Measurements from ENCODE around the gene RAB25.
A peak's percentile ranks its signal among the peaks of the same experiment; 100 is the strongest.

The RAB25 gene

DNA sequence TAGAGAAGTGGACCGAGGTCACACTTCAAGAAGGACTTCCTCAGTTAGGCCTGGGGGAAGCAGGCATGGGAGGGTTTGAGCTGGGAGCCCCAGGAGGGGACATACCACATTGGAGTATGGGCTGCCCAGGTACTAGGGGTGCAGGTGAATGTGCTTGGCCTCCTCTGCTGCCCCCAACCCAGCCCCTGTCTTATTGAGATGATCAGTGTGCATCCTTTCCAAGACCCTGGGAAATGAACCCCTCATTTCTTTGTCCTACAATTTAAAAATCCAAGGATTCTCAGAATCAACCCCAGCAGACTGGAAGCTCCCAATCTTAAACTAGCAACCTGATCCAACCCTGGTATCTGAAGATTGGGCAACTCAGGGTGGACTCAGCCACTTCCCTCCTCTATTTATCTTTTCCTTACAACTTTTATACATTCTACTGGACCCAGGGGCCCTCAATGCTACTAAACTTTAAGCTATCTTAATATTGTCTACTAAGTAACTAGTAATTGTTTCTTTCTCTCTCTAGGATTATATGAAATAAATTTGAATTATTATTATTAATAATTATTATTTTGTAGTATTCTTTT lies 12.2 kb downstream of the RAB25 start:
- H3K4me1 ChIP-seq (ENCODE audit: control insufficient read depth, insufficient read depth, low read length), result no peaks in the 10 kb centered on the region
- H3K36me3 ChIP-seq (ENCODE audit: insufficient read depth, low read length), result peaks cover 11% of the 10 kb centered on the region
- H3K9me3 ChIP-seq (replicated peaks; ENCODE audit: low read length), result no peaks in the 10 kb centered on the region
- no peak overlapping the region for H3K4me2 ChIP-seq (ENCODE audit: low read length)
- H3K27me3 ChIP-seq (ENCODE audit: control insufficient read depth, insufficient read depth, low read length), result no peaks in the 10 kb centered on the region
- H3K4me3 ChIP-seq (ENCODE audit: low read length), result no peak overlapping the region
- no peak overlapping the region for H3K9ac ChIP-seq (ENCODE audit: low read depth, low read length)

DNA sequence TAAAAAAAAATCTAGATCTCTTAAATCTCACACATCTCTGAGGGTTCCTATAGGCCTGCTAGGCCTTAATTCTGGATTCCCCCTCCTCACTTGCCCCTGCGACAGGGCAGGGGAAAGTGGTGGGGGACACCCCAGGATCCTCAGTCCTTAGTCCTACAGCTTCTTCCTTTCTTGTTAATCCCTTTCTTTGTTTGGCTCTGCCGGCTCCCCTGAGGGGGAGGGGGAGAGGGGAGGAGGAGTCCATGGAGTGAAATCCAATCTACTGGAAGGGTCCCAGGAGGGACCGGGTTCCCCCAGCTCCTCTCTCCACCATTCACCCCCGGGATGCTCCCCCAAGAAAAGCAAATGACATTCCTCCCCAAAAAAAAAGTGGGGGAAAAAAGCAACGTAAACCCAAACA lies 12.8 kb downstream of the RAB25 start:
- Histone ChIP-seq H3K9ac (ENCODE audit: low read depth, low read length) (no peak overlapping the region), H3K4me2 (ENCODE audit: low read length) (no peak overlapping the region), H3K27me3 (ENCODE audit: control insufficient read depth, insufficient read depth, low read length) (no peaks in the 10 kb centered on the region), H3K4me1 (ENCODE audit: control insufficient read depth, insufficient read depth, low read length) (no peaks in the 10 kb centered on the region), H3K4me3 (ENCODE audit: low read length) (no peak overlapping the region), H3K9me3 (replicated peaks; ENCODE audit: low read length) (no peaks in the 10 kb centered on the region), H3K36me3 (ENCODE audit: insufficient read depth, low read length) (peaks cover 11% of the 10 kb centered on the region)

DNA sequence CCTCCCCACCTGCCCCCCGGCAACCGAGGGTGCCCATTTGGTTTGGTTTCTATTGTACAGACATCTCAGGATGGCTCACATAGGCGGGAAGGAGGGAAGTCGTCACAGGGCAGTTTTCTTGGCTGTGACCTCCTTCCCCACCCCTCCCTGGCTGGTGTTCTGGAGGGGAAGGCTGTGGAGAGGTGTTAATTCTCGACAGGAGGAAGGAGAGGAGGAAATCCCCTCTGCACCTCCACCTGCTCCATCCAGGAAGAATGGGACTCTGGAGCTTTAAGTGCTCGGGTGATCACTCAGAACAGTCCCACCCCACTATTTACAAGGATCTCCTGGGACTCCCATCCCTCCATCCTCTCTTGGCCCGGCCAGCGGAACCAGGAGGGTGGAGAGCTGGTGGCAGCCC lies 13.7 kb downstream of the RAB25 start:
- no peaks in the 10 kb centered on the region for H3K9me3 ChIP-seq (replicated peaks; ENCODE audit: low read length)
- no peak overlapping the region for H3K4me3 ChIP-seq (ENCODE audit: low read length)
- no peak overlapping the region for H3K9ac ChIP-seq (ENCODE audit: low read depth, low read length)
- H3K36me3 ChIP-seq (ENCODE audit: insufficient read depth, low read length), result peaks cover 11% of the 10 kb centered on the region
- H3K27me3 ChIP-seq (ENCODE audit: control insufficient read depth, insufficient read depth, low read length), result no peaks in the 10 kb centered on the region
- H3K4me1 ChIP-seq (ENCODE audit: control insufficient read depth, insufficient read depth, low read length), result no peaks in the 10 kb centered on the region
- no peak overlapping the region for H3K4me2 ChIP-seq (ENCODE audit: low read length)

DNA sequence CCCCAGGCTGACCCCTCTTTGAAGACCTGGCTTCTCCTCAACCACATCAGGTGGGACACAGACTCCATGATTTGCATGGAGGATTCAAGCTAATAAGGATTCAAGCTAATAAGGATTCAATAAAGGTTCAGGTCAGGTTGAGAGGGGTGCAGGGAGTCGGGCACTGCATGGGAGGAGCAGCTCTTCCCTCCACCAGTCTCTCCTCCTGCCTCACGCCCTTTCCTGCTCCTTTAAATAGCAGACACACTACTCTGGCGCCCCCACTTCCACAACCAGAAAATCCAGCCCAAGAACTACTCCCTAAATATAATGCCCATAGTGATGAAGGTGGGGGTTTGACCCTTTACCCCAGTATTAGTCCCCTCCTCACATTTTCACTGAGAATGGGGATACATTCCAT lies 14.2 kb downstream of the RAB25 start:
- Histone ChIP-seq H3K36me3 (ENCODE audit: insufficient read depth, low read length) (peaks cover 11% of the 10 kb centered on the region), H3K4me3 (ENCODE audit: low read length) (no peak overlapping the region), H3K9ac (ENCODE audit: low read depth, low read length) (no peak overlapping the region), H3K9me3 (replicated peaks; ENCODE audit: low read length) (no peaks in the 10 kb centered on the region), H3K4me2 (ENCODE audit: low read length) (no peak overlapping the region), H3K4me1 (ENCODE audit: control insufficient read depth, insufficient read depth, low read length) (no peaks in the 10 kb centered on the region), H3K27me3 (ENCODE audit: control insufficient read depth, insufficient read depth, low read length) (no peaks in the 10 kb centered on the region)

DNA sequence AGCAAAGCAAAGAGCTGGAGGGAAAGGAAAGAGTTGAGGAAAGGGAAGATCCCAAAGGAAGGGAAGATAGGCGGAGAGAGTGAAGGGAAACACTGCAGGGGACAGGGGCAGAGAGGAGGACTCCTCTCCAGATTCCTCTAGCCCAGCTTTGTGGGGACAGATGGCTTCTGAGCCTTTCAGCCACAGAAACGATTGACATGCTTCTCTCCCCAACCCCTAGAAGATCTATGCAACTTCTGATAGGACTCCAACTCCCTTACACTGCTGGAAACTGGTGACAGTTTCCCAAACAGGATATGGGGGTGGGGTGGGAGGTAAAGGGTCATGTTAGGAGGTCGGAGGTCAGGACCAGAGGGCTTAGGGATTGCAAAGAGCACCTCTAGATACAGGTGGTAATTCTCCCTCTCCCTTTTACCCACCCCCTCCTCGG lies 14.8 kb downstream of the RAB25 start:
- no peak overlapping the region for H3K4me3 ChIP-seq (ENCODE audit: low read length)
- H3K27me3 ChIP-seq (ENCODE audit: control insufficient read depth, insufficient read depth, low read length), result no peaks in the 10 kb centered on the region
- peaks cover 5% of the 10 kb centered on the region for H3K4me1 ChIP-seq (ENCODE audit: control insufficient read depth, insufficient read depth, low read length)
- H3K36me3 ChIP-seq (ENCODE audit: insufficient read depth, low read length), result peaks cover 11% of the 10 kb centered on the region
- no peaks in the 10 kb centered on the region for H3K9me3 ChIP-seq (replicated peaks; ENCODE audit: low read length)
- no peak overlapping the region for H3K4me2 ChIP-seq (ENCODE audit: low read length)
- H3K9ac ChIP-seq (ENCODE audit: low read depth, low read length), result no peak overlapping the region

DNA sequence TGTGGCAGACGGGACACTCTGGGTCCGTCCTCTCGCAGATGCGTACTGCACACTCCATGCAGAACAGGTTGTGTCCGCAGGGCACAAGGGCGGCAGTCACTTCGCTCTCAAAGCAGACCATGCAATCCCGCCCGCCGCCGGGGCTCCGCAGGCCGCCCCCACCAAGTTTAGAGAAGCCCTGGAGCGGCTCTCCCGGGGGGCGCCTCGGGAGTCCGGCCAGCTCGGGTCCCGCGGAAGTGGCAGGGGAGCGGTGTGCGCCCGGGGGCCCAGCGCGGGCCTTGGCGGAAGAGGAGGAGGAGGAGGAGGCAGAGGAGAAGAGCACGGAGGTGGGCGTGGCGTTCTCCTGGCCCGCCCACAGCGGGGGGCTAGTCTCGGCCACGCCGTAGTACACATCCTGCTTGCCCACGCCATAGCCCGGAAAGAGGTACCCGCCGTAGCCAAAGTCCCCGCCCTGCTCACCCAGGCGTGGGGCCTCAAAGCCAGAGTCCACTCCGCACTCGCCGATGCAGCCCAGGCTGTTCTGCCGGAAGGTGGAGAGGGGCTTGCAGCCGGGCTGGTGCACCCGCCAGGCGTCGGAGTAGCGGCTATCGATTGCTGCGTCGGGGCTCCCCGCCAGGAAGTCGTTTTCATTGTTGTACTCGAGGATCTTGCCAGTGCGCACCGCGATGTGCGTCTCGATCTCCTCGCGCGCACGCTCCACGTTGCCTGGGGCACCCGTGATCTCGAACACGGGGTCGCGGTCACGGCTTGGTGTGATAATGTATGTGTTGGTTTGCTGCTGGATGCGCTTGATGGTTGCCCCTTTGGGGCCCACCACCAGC lies 15.9 kb downstream of the RAB25 start:
- no peak overlapping the region for H3K4me3 ChIP-seq (ENCODE audit: low read length)
- H3K9me3 ChIP-seq (replicated peaks; ENCODE audit: low read length), result no peaks in the 10 kb centered on the region
- no peaks in the 10 kb centered on the region for H3K27me3 ChIP-seq (ENCODE audit: control insufficient read depth, insufficient read depth, low read length)
- H3K4me2 ChIP-seq (ENCODE audit: low read length), result no peak overlapping the region
- peaks cover 11% of the 10 kb centered on the region for H3K4me1 ChIP-seq (ENCODE audit: control insufficient read depth, insufficient read depth, low read length)
- peaks cover 11% of the 10 kb centered on the region for H3K36me3 ChIP-seq (ENCODE audit: insufficient read depth, low read length)
- H3K9ac ChIP-seq (ENCODE audit: low read depth, low read length), result no peak overlapping the region

DNA sequence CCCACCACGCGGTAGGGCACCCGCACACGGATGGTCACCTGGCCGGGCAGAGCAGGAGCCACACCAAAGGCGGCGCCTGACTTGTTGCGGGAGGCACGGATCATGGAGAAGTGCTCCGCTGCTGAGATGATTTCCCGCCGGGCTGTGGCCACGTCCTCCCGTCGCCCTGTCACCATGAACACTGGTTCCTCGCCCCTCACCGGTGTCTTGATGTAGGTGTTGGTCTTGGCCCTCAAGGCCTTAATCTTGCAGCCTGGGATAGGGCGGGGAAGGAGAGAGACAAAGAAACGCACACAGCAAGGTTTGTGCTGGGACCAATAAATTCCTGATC lies 16.4 kb downstream of the RAB25 start:
- no peak overlapping the region for H3K9ac ChIP-seq (ENCODE audit: low read depth, low read length)
- peaks cover 11% of the 10 kb centered on the region for H3K36me3 ChIP-seq (ENCODE audit: insufficient read depth, low read length)
- no peak overlapping the region for H3K4me3 ChIP-seq (ENCODE audit: low read length)
- no peaks in the 10 kb centered on the region for H3K9me3 ChIP-seq (replicated peaks; ENCODE audit: low read length)
- H3K27me3 ChIP-seq (ENCODE audit: control insufficient read depth, insufficient read depth, low read length), result no peaks in the 10 kb centered on the region
- no peak overlapping the region for H3K4me2 ChIP-seq (ENCODE audit: low read length)
- H3K4me1 ChIP-seq (ENCODE audit: control insufficient read depth, insufficient read depth, low read length), result peaks cover 11% of the 10 kb centered on the region

DNA sequence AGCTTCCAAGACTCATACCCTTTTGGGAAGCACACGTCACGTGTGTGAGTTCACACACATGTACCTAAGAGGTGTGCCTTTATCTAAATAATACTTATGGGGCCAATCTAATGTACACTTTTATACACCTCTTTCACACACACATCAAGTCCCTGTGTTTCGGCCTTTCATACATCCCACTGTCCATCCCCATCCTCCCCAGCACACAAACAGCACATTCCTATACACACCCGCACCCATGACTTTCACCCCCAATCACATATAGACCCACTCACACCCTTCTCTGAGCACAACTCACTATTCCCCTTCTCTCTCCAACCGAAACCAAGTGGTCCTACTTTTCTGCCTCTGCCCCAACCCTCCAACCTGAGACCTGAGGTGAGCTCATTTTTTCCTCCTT lies 17.8 kb downstream of the RAB25 start:
- Histone ChIP-seq H3K4me2 (ENCODE audit: low read length) (no peak overlapping the region), H3K36me3 (ENCODE audit: insufficient read depth, low read length) (peaks cover 11% of the 10 kb centered on the region), H3K4me1 (ENCODE audit: control insufficient read depth, insufficient read depth, low read length) (peaks cover 15% of the 10 kb centered on the region), H3K9ac (ENCODE audit: low read depth, low read length) (no peak overlapping the region), H3K4me3 (ENCODE audit: low read length) (no peak overlapping the region), H3K27me3 (ENCODE audit: control insufficient read depth, insufficient read depth, low read length) (no peaks in the 10 kb centered on the region), H3K9me3 (replicated peaks; ENCODE audit: low read length) (no peaks in the 10 kb centered on the region)

DNA sequence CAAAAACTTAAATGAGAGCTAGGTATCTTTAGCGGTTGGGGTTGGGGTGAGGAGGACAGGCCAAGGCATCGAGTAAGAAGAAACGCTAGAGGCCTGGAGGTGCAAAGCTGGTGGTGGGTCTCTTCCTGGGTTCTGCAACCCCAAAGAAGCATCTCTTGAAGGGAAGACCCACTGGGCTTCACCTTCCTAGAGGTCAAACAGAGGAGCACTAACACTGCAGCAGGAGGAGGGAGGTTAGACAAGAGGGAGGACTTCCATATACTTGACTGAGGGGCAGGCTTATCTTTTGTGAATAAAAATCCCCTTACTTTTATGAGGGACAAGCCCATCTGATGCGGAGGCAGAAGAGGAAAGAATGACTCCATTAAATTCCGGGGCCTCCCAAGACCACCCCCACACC lies 18.8 kb downstream of the RAB25 start:
- Histone ChIP-seq H3K9ac (ENCODE audit: low read depth, low read length) (no peak overlapping the region), H3K4me3 (ENCODE audit: low read length) (no peak overlapping the region), H3K4me1 (ENCODE audit: control insufficient read depth, insufficient read depth, low read length) (peaks cover 15% of the 10 kb centered on the region), H3K4me2 (ENCODE audit: low read length) (peak overlapping the region; percentile 99), H3K36me3 (ENCODE audit: insufficient read depth, low read length) (peaks cover 11% of the 10 kb centered on the region), H3K9me3 (replicated peaks; ENCODE audit: low read length) (no peaks in the 10 kb centered on the region), H3K27me3 (ENCODE audit: control insufficient read depth, insufficient read depth, low read length) (no peaks in the 10 kb centered on the region)

DNA sequence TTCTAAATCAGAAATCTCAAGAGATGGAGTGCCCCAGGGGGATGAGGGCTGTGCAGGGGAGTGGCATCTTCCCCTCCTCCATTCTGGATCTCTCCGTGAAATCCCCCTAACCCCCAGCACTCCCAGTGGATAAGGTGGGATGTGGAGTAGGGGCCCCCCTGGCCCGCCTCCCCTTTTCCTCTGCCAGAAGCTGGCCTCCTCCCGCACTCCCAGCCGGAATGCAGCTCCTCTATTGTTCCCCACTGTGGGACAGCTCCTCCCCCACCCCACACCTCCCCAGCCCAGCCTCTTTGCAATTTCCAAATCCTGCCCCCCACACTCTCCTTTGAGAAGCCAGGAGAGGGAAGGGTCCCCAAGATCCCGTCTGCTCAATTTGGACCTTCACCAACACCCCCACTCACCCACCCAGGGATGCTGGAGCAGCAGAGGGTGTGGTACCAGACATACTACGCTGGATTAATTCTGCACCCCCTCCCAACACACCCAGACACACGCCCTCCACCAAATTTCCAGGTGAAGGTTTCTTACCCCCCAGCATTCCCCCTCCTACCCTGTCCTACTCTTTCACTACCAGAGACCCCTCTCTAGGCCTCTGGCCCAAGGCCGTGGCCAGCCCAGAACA lies 19.4 kb downstream of the RAB25 start:
- H3K4me2 ChIP-seq (ENCODE audit: low read length), result peak overlapping the region; percentile 99
- H3K4me3 ChIP-seq (ENCODE audit: low read length), result peak overlapping the region; percentile 86
- no peaks in the 10 kb centered on the region for H3K27me3 ChIP-seq (ENCODE audit: control insufficient read depth, insufficient read depth, low read length)
- peaks cover 11% of the 10 kb centered on the region for H3K36me3 ChIP-seq (ENCODE audit: insufficient read depth, low read length)
- no peaks in the 10 kb centered on the region for H3K9me3 ChIP-seq (replicated peaks; ENCODE audit: low read length)
- H3K9ac ChIP-seq (ENCODE audit: low read depth, low read length), result peak overlapping the region; percentile 72
- H3K4me1 ChIP-seq (ENCODE audit: control insufficient read depth, insufficient read depth, low read length), result peaks cover 15% of the 10 kb centered on the region

DNA sequence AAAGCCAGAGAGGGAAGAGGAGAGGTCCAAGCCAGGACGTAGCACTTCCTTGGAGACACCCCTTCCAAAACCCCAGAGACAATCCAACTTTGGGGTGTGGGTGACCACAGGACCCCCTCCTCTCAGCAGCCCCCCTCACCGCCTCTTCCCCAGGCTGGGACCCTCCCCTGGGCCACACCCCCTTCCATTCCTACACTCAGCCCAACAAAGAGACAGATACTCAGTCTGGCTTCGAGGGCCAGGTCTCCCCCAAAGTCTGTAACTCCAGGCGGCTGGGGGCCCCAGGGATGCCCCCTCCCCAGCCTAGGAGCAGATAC lies 19.9 kb downstream of the RAB25 start:
- Histone ChIP-seq H3K36me3 (ENCODE audit: insufficient read depth, low read length) (peaks cover 11% of the 10 kb centered on the region), H3K4me3 (ENCODE audit: low read length) (peak overlapping the region; percentile 86), H3K27me3 (ENCODE audit: control insufficient read depth, insufficient read depth, low read length) (no peaks in the 10 kb centered on the region), H3K9me3 (replicated peaks; ENCODE audit: low read length) (no peaks in the 10 kb centered on the region), H3K4me1 (ENCODE audit: control insufficient read depth, insufficient read depth, low read length) (peaks cover 15% of the 10 kb centered on the region), H3K4me2 (ENCODE audit: low read length) (peak overlapping the region; percentile 99), H3K9ac (ENCODE audit: low read depth, low read length) (peak overlapping the region; percentile 72)
